ENCODE results near the gene OR2AE1.
"Not testable (repeated sequence)": the region's sequence is repeated elsewhere in the genome, so short reads cannot be mapped to it uniquely, and the experiment has no call there.

OR2AE1 gene, protein sequence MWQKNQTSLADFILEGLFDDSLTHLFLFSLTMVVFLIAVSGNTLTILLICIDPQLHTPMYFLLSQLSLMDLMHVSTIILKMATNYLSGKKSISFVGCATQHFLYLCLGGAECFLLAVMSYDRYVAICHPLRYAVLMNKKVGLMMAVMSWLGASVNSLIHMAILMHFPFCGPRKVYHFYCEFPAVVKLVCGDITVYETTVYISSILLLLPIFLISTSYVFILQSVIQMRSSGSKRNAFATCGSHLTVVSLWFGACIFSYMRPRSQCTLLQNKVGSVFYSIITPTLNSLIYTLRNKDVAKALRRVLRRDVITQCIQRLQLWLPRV

DNA sequence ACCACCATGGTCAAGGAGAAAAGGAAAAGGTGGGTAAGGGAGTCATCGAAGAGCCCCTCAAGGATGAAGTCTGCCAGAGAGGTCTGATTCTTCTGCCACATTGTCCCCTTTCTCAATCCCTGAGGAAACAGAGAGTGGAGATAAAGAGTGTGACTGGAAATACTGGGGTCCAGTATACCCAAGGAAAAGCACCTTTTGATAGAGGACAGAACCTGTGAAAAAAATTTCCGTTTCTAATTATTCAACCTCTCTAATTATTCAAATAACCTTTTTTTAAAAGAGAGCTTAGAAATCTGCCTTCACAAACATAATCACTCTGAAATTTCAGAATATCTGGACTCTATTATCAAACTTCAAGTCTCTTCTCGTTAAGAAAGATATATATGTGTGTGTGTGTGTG, at the start of gene OR2AE1:
Gene OR2AE1 (minus strand): TSS at position 101 of the 400 bp plus-strand sequence. CDS start 0 bp downstream, at position 101.
- no peak for DNase-seq

DNA sequence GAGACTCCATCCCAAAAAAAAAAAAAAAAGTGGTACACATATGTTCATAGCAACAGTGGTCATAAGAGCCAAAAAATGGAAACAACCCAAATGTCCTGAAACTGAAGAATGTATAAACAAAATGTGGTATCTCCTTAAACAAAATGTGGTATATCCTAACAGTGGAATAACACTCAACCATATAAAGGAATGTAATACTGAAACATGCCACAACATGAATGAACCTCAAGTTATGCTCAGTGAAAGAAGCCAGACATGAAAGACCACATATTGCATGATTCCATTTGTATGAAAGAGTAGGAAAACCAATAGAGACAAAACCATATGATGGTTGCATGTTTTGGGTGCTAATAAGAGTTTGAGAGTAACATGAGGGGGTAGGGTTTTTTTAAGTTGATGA, 49.5 kb upstream of the OR2AE1 start:
- DNase-seq: no peak

DNA sequence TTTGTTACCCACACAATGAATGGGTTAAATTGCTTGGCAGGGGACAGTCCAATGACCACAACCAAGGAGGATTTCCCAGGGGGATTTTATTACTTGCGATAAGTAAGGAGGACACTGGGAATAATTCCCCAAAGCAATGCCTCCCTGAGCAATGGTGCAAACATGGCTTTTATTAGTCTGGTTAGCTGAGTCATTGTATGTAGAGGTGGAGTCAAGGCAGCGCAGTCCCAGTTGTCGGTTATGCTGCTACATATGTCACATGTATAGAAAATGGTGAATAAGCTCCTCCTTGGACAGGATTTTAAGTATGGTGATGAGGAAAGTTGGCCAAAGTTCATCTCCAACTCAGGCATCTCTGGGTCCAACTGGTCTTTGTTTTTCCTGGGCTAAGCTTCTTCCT, 46.4 kb upstream of the OR2AE1 start:
- DNase-seq: no peak

DNA sequence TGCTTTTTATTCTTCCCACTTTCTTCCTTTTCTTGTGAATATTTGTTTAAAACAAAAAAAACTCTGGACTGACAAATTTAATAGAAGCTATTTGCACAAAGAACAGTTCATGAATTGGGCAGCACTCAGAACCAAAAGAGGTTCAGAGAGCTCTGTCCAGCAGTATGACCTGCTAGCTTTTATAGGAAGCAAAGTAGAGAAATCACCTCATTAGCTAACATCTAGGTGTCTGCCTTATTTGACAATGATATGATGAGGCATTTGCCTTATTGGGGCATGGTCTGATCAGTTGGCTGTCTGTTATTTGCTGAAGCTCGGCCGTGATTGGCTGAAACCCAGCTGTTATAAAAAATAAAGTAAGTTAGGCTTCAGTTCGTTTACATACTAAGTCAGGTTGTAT, 43.3 kb upstream of the OR2AE1 start:
- DNase-seq: no peak

DNA sequence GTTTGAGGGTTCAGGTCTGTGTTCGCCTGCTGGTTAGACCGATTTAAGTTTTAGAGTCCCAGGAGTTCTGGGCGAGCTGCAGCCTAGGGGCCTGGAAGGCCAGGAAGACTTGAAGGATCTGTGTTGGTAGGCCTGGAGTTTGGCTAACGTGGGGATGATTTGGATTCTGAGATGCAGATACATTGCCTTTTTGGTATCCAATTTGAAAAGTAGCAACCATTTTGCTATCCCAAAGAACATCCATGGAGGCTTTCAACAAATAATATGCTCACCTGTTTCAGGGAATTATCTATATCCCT, 42.9 kb upstream of the OR2AE1 start:
- no peak for DNase-seq

DNA sequence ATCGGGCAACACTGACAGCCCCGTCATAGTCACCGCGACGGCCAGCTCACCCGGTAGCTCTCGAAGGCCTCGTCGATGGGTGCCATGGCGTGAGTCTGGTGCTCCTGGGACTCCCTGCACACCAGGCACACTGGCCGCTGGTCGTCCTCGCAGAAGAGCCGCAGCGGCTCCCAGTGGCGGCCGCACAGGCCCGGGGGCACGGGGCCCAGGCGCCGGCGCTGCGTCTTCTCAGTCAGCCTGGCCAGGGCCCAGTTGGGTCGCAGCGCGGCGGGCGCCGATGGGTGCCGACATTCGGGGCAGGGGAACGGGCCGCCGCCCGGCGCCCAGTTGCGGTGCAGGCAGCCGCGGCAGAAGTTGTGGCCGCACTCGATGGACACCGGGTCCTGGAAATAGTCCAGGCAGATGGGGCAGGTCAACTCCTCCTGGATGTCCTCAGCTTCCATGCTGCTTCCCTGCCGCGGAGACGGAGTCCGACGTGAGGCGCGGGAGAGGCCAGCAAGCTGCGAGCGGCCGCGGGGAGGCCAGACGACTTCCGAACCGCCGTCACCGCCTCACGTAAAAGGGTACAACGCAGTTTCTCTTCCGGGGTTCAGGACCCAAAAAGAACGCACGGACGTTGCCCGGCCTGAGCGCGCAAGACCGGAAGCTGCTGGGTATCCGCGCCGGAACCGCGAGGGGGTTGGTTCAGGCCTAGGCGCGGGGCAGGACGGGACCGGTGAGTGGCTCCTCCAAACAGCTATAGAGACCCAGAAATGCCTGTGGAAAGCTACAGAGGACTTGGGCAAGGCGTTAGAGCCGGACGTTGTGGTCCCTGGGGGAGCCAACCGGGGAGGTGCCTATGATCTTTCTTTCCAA, 42.4 kb upstream of the OR2AE1 start, which contains the start of gene TRIM4:
Gene TRIM4 (minus strand): TSS at position 572 of the 855 bp plus-strand sequence. CDS start 129 bp downstream, at position 443.
- peak; percentile 86 for DNase-seq

DNA sequence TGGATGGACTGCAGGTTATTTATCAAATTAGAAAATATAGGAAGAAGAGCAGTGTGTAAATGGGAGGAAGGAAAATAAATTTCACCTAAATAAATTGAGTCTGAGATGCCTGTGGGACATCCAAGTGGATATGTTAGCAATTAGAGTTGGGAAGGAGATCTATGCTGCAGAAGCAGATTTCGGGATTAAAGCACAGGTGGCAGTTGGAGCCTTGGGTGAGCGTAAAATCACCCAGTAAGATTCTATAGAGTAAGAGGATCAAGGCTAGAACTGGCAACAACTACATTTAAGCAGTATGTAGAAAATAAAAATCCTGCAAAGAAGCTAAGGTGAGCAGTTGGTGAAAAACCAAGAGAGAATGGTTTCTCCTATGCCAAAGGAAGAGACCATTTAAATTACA, 34.1 kb upstream of the OR2AE1 start:
- no peak for DNase-seq

DNA sequence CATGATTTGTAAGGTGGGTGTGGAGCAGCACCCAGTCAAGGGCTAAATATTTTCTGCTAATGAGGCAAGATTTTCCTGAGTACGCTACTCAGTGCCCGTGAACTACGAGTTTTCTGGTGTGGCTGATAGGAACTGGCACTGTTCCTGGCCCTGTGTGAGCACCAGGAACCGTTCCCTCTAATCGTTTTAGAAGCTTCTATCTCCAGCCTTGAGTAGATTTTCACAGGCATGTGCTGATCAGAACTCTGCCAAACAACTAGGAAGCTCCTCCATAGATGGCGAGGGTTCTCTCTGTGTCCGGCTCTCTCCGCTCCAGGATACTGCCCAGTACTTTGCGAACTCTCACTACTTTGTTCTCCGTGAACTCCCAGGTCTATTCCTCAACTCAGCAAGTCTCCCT, 24.7 kb upstream of the OR2AE1 start:
- no peak for DNase-seq

DNA sequence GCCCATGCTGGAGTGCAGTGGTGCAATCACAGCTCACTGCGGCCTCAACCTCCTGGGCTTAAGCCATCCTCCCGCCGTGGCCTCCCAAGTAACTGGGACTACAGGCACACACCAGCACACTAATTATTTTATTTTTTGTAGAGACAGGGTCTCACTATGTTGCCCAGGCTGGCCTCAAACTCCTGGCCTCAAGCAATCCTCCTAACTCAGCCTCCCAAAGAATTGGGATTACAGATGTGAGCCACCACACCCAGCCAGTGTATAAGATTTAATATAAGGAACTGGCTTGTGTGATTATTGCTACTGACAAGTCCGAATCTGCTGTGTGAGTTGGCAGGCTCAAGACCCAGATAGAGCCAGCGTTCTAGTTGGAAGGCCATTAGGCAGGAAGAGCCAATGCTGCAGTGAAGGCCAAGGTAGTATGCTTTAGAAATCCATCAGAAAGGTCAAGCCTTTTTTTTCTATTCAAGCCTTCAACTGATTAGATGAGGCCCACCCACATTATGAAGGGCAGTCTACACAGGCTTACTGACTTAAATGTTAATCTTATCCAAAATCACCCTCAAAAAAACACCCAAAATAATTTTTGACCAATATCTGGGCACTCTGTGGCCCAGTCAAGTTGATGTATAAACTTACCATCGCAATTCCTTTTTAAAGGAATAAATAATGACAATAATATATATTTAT, 23.1 kb upstream of the OR2AE1 start:
- DNase-seq: no peak

DNA sequence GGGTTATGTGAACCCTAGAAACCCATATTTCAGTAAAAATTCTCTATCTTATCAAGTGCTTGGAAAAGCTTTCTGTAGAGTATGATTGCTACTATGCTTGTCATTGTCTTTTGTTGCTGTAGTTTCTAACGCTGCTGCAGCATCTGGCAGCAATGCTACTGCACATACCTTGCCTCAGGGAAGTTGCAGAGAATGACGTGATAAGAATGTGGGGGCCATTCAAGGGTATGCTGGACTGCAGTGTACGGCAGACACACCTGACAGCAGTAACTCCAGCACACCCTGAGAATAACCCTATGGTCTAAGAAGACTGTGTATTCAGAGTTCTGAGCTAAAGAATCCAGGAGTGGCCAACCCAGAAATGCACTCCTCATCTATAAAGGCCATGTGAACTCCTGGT, 22.0 kb upstream of the OR2AE1 start:
- no peak for DNase-seq

DNA sequence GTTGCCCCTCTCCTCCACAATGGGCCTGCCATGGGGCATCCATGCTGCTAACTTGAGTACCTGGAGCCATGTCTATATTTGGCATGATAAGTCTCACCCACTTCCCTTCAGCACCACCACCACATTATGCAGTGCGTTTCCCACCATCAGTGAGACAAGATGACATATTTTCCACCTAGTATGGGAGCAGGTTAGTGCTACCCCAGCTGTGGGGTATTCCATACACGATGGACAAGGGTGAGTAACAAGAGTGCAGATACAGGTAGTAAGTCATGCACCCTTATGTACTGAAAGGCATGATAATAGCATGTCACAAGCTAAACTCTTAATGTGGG, 21.2 kb upstream of the OR2AE1 start:
- no peak for DNase-seq

DNA sequence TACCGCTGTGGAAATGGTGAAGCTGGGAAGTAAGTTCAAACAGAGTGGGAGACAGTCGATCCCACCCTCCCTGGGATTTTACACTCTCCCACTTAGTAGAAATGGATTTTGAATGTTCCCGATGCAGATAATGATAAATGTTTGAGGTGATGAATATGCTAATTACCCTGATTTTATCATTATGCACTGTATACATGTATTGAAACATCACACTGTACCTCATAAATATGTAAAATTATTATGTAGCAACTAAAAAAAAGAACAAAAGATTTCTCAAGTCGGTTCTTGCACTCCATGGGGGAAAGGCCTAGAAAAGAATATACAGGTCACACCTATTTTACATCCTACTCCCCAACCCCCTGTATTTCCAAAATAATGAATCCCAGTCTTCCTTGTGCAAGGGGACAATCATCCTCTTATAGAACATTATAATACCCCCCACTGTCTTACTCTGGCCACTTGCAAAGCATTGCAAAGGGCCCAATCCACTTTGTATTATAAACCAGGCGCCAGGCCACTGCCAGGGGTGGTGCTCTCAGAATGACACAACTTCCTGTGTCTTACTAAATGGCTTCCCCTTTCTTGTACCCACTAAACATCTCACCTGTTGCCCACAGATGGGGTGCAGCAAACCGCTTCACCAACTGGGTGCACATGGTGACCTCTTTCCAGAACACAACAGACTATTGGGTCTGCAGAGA, 20.6 kb upstream of the OR2AE1 start:
- DNase-seq: no peak

DNA sequence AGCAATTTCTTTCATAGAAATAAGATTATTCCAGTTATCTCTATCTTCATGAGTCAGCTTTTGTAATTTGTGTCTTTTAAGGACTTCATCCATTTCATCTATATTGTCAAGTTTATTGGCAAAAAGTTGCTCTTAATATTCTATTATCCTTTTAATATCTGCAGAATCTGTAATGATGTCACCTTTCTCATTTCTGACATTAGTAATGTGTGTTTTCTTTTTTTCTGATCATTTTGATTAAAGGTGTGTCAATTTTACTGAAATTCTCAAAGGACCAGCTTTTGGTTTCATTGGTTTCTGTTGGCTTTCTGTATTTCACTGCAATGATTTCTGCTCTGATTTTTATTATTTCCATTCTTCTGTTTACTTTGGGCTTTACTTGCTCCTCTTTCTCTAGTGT, 17.9 kb upstream of the OR2AE1 start:
- no peak for DNase-seq

DNA sequence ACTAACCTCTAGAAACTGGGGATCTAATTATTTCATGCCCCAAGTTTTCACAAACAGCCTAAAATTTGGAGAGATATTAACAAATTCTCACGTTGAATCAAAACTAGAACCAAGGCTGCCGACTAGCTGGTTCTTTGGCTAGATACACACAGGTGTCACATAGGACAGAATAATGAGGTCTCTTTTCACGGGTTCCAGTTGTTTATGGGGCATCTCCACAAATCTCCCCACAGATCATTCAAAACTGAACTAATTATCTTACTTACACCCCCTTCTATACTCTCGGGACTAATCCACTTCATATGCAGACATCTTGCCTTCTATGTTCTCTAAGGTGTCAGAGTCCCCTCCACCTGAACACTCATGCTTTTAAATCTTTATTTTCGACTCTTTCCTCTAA, 16.4 kb upstream of the OR2AE1 start:
- DNase-seq: no peak

DNA sequence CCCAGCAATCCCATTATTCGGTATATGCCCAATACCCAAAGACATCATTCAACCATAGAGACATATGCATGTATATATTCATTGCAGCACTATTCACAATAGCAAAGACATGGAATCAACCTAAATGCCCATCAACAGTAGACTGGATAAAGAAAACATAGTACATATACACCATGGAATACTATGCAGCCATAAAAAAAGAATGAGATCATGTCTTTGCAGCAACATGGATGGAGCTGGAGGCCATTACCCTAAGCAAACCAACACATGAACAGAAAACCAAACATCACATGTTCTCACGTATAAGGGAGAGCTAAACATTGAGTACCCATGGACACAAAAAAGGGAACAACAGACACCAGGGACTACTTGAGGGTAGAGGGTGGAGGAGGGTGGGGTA, 13.5 kb upstream of the OR2AE1 start:
- DNase-seq: not testable (repeated sequence)

DNA sequence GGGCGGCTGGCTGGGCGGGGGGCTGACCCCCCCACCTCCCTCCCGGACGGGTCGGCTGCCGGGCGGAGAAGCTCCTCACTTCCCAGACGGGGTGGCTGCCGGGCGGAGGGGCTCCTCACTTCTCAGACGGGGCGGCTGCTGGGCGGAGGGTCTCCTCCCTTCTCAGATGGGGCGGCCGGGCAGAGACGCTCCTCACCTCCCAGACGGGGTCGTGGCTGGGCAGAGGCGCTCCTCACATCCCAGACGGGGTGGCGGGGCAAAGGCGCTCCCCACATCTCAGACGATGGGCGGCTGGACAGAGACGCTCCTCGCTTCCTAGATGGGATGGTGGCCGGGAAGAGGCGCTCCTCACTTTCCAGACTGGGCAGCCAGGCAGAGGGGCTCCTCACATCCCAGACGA, 11.5 kb upstream of the OR2AE1 start:
- DNase-seq: not testable (repeated sequence)

DNA sequence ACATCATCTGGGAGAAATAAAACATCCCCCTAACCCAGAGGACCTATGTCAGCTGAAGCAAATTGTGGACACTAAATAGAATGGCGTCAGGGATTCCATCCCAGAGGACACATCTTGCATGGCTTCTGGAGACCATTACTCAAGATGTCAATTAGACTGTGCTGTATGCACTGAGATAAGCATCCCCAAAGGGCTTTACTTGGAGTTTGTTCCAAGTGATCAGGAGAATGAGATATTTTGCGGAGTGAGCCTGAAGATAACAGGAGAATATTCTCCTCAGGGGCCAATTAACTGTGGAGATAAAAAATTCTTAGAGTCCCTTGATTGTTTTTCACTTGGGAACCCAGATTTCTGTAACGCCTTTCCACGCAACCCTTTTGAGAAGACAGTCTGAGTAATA, 4.5 kb upstream of the OR2AE1 start:
- DNase-seq: no peak

DNA sequence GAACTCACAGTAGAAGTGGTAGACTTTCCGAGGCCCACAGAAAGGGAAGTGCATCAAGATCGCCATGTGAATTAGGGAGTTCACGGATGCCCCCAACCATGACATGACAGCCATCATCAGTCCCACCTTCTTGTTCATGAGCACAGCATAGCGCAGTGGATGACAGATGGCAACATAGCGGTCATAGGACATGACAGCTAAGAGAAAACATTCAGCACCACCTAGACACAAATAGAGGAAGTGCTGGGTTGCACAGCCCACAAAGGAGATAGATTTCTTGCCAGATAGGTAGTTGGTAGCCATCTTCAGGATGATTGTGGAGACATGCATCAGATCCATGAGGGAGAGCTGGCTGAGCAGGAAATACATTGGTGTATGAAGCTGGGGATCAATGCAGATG, 342 bp downstream of the OR2AE1 start:
- DNase-seq: no peak

DNA sequence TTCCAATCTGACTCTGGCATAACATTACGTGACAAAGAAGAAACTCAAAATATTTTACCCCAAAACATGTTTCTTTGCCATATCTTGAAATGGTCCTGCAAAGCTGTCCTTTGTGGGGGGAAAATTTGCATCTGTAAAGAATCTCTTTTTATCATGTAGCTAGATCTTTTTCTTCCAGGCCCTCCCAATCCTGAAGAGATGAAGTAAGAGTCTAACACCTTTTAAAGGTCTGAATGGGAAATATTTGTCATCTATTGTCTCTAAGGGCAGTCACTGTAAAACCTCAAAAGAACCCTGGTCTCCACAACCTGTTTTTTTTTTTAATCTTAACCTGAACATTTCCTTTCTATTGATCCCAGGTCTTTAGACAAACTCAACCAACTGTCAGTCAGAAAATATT, 8.6 kb downstream of the OR2AE1 start:
- DNase-seq: no peak

DNA sequence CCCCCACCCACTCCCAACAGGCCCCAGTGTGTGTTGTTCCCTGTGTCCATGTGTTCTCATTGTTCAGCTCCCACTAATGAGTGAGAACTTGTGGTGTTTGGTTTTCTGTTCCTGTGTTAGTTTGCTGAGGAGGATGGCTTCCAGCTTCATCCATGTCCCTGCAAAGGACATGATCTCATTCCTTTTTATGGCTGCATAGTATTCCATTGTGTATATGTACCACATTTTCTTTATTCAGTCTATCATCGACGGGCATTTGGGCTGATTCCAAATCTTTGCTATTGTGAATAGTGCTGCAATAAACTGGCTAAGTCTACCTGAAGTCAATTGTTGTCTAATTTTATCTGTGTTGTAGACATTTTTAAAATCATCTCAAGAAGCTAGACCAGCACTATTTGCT, 9.4 kb downstream of the OR2AE1 start:
- not testable (repeated sequence) for DNase-seq

DNA sequence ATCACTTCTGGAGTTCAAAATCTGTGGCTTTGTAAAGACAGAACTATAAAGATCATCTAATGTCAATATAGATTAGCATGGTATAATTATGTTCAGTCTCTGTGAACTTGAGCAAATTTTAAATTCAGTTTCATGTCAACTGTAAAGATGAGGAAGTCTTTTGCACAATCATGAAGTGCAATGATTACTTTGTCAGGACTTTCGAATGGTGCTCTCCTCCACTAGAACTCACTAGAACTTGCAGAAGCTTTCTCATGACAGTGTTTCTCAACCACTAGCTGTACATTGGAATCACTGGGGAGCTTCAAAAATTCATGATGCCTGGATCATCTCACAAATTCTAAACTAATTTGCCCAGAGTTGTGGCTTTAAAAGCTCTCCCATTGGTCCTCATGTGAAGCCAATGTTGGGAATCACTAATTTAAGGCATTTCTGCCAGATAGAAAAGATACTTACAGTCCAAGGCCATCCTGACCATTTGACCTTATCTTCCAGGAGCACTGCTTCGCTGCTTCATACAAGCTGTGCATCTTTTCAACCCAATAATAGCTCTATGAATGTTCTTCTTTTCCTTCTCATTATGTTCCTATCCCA, 12.9 kb downstream of the OR2AE1 start:
- DNase-seq: no peak

DNA sequence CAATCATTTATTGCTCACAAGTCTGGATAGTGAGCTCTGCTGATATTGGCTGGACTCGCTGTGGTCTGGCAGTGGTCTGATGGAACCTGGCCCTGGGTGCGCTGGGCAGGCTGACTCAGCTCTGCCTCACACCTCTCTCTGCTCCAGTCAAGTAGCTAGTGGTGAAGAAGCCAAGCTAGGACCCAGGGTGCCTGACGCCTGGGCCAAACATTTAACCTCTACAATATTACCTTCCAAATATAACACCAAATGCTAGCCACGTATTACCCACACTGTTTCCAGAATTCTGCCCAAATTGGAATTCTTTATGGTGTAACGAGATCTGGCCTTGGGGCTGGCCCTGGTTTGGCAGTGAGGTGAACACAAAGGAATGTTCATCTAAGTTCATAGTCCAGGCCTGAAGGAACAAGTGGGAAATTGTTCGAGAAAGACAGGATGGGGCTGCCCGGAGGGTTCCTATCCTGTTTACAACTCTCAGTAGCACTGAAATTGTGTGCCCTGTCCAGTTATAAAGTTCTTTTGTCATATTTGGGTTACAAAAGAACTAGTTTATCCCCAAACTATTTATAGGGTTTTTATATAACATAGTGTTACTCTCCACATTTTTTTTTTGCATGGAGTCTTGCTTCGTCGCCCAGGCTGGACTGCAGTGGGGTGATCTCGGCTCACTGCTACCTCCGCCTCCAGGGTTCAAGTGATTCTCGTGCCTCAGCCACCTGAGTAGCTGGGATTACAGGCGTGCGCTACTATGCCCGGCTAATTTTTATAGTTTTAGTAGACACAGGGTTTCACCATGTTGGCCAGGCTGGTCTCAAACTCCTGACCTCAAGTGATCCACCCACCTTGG, 16.3 kb downstream of the OR2AE1 start:
- no peak for DNase-seq
